ENCODE results near the gene BUD23.

GRCh38 chr7:73668886-73669230 lies 14.5 kb upstream of the BUD23 start:
- TF ChIP-seq CTCF (IDR thresholded peaks at IDR 0.05; ENCODE audit: extremely low read depth in 1 of 2, insufficient read depth in 1 of 2, low read depth in 1 of 2, low read length in 2 of 2) (no peak), JUN (IDR thresholded peaks at IDR 0.05; ENCODE audit: borderline replicate concordance, insufficient read depth, insufficient read length, low read depth) (no peak), MYC (IDR thresholded peaks at IDR 0.05; ENCODE audit: low read depth, low read length) (no peak), EZH2 (IDR thresholded peaks at IDR 0.05; ENCODE audit: borderline replicate concordance, low read depth, low read length, severe bottlenecking) (no peak)

Measured in endothelial cell of umbilical vein (primary cell).